Measurements from ENCODE around the gene PDE4D. TPM values are rescaled to one million over a fixed set of nuclear protein-coding genes. Genes with fewer than 3 reads are reported as not detected.

PDE4D gene
- total RNA-seq, 1 experiment from 2014 or later = 3.6 TPM

- POLR2A ChIA-PET (ENCODE audit: unreplicated experiment) = no interaction called here
- no peak overlapping the region for H3K27ac ChIP-seq (ENCODE audit: low read length)
Measured at GRCh38 chr5:58934629-58935097, 958.9 kb downstream of the PDE4D start.

DNA sequence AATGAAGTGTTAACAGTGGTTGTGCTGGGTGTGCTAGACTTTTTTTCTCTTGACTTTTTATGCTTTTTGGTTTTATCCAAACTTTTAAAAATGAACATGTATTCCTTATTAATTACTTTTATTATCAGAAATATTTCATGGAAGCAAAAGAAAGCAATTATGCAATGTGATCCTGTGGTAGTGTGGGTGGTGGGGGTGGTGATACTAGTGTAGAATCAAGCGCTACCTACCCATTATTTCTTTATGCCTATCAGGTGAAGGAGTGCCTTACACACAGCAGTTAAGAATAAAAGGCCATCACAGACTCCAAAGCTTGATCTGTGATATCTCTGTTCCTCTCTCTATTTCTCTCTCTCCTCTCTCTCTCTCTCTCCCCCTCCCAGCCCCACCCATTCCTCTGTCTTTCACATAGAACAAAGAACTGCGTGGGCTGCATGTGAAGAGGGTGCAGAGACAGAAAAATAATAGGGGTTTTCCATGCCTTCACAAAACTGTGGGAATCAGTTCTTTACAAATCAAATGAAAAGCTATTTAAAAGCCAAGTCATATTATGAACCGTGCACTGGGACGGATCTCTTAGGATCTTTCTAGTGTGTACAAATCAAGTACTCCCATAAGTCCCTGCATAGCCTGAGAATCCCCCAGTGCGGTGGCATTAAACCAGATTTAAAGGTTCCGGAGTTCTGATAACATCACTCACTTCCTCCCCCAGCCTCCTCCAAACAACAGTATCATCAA is 959.5 kb downstream of the PDE4D start:
- POLR2A ChIA-PET (ENCODE audit: unreplicated experiment) = no interaction called here
- Histone ChIP-seq H3K4me3 (ENCODE audit: low read length) (no peak overlapping the region), H3K36me3 (ENCODE audit: low read depth, low read length) (no peaks in the 10 kb centered on the region), H3K27ac (ENCODE audit: low read length) (no peak overlapping the region), H4K20me1 (ENCODE audit: low read length) (no peaks in the 10 kb centered on the region), H3K9me3 (ENCODE audit: low read length) (no peaks in the 10 kb centered on the region), H3K9me2 (replicated peaks; ENCODE audit: low read length) (no peaks in the 10 kb centered on the region), H2AFZ (ENCODE audit: low read length) (no peak overlapping the region), H3K27me3 (ENCODE audit: low read length) (no peaks in the 10 kb centered on the region), H3K4me2 (ENCODE audit: low read length) (no peak overlapping the region), H3K4me1 (ENCODE audit: insufficient read depth, low read length) (no peaks in the 10 kb centered on the region), H3K9ac (ENCODE audit: low read length) (no peak overlapping the region), H3K79me2 (ENCODE audit: low read length) (no peaks in the 10 kb centered on the region), H3F3A (ENCODE audit: low read length, unreplicated experiment) (no peaks in the 10 kb centered on the region)
- TF ChIP-seq EZH2 (IDR thresholded peaks at IDR 0.05; ENCODE audit: low read length, unreplicated experiment) = no peak
- TF ChIP-seq, protein P1, sequence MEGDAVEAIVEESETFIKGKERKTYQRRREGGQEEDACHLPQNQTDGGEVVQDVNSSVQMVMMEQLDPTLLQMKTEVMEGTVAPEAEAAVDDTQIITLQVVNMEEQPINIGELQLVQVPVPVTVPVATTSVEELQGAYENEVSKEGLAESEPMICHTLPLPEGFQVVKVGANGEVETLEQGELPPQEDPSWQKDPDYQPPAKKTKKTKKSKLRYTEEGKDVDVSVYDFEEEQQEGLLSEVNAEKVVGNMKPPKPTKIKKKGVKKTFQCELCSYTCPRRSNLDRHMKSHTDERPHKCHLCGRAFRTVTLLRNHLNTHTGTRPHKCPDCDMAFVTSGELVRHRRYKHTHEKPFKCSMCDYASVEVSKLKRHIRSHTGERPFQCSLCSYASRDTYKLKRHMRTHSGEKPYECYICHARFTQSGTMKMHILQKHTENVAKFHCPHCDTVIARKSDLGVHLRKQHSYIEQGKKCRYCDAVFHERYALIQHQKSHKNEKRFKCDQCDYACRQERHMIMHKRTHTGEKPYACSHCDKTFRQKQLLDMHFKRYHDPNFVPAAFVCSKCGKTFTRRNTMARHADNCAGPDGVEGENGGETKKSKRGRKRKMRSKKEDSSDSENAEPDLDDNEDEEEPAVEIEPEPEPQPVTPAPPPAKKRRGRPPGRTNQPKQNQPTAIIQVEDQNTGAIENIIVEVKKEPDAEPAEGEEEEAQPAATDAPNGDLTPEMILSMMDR (conservative IDR thresholded peaks at IDR 0.05; ENCODE audit: low read depth, low read length) = no peak
- CTCF ChIA-PET = no interaction called here
- intact Hi-C loops (cut with micrococcal nuclease) = no loop called here
- BruUV-seq (replicated peaks) = no TSS peak
- DNase-seq (no peak), ATAC-seq (no peak)

More at GRCh38 chr5:58934629-58935097, 958.9 kb downstream of the PDE4D start:
- H3K27me3 ChIP-seq (ENCODE audit: low read length) = no peaks in the 10 kb centered on the region
- DNase-seq (no peak), ATAC-seq (no peak)
- CTCF ChIA-PET = no interaction called here
- no peaks in the 10 kb centered on the region for H4K20me1 ChIP-seq (ENCODE audit: low read length)
- no peaks in the 10 kb centered on the region for H3K36me3 ChIP-seq (ENCODE audit: low read depth, low read length)
- no peaks in the 10 kb centered on the region for H3K9me2 ChIP-seq (replicated peaks; ENCODE audit: low read length)
- H3K4me2 ChIP-seq (ENCODE audit: low read length) = no peak overlapping the region
- TF ChIP-seq EZH2phosphoT487 (IDR thresholded peaks at IDR 0.05; ENCODE audit: borderline replicate concordance, low read length) (no peak), EZH2 (IDR thresholded peaks at IDR 0.05; ENCODE audit: low read length, unreplicated experiment) (no peak)
- TF ChIP-seq, protein P1 (conservative IDR thresholded peaks at IDR 0.05; ENCODE audit: low read depth, low read length) = no peak
- no TSS peak for BruUV-seq (replicated peaks)
- H3K4me3 ChIP-seq (ENCODE audit: low read length) = no peak overlapping the region
- no peaks in the 10 kb centered on the region for H3K79me2 ChIP-seq (ENCODE audit: low read length)
- H3K9me3 ChIP-seq (ENCODE audit: low read length) = no peaks in the 10 kb centered on the region
- intact Hi-C loops (cut with micrococcal nuclease) = no loop called here
- no peak overlapping the region for H2AFZ ChIP-seq (ENCODE audit: low read length)
- H3K9ac ChIP-seq (ENCODE audit: low read length) = no peak overlapping the region
- H3K4me1 ChIP-seq (ENCODE audit: insufficient read depth, low read length) = no peaks in the 10 kb centered on the region
- H3F3A ChIP-seq (ENCODE audit: low read length, unreplicated experiment) = no peaks in the 10 kb centered on the region

- no peaks in the 10 kb centered on the region for H3K9me3 ChIP-seq (ENCODE audit: low read length)
- no peaks in the 10 kb centered on the region for H3K27me3 ChIP-seq (ENCODE audit: low read length)
- H3K9me2 ChIP-seq (replicated peaks; ENCODE audit: low read length) = no peaks in the 10 kb centered on the region
- no peaks in the 10 kb centered on the region for H3K79me2 ChIP-seq (ENCODE audit: low read length)
- no peak overlapping the region for H3K4me2 ChIP-seq (ENCODE audit: low read length)
- CTCF ChIA-PET = no interaction called here
- H3K4me3 ChIP-seq (ENCODE audit: low read length) = no peak overlapping the region
- H2AFZ ChIP-seq (ENCODE audit: low read length) = no peak overlapping the region
- no peak for ATAC-seq
- no peaks in the 10 kb centered on the region for H3F3A ChIP-seq (ENCODE audit: low read length, unreplicated experiment)
- intact Hi-C loops (cut with micrococcal nuclease) = no loop called here
- POLR2A ChIA-PET (ENCODE audit: unreplicated experiment) = no interaction called here
- H3K9ac ChIP-seq (ENCODE audit: low read length) = no peak overlapping the region
- no peaks in the 10 kb centered on the region for H3K36me3 ChIP-seq (ENCODE audit: low read depth, low read length)
- TF ChIP-seq, protein P1 (conservative IDR thresholded peaks at IDR 0.05; ENCODE audit: low read depth, low read length) = no peak
- TF ChIP-seq EZH2phosphoT487 (IDR thresholded peaks at IDR 0.05; ENCODE audit: borderline replicate concordance, low read length) (no peak), EZH2 (IDR thresholded peaks at IDR 0.05; ENCODE audit: low read length, unreplicated experiment) (no peak)
- no TSS peak for BruUV-seq (replicated peaks)
- H3K27ac ChIP-seq (ENCODE audit: low read length) = no peak overlapping the region
- no peaks in the 10 kb centered on the region for H4K20me1 ChIP-seq (ENCODE audit: low read length)
- no peak for DNase-seq
- H3K4me1 ChIP-seq (ENCODE audit: insufficient read depth, low read length) = no peaks in the 10 kb centered on the region
Measured at GRCh38 chr5:58932057-58932612, 961.4 kb downstream of the PDE4D start.
